Endodermal cell (in vitro differentiated cells): ENCODE data around the gene ZNF646. TPM values are rescaled to one million over a fixed set of nuclear protein-coding genes. Genes with fewer than 3 reads are reported as not detected.
"Not testable (repeated sequence)": the region's sequence is repeated elsewhere in the genome, so short reads cannot be mapped to it uniquely, and the experiment has no call there.

Experiments
- DNase-seq: peaks from one replicate; pipeline ENCODE4 v3.0.0-alpha.2; 2017
- H3K27ac ChIP-seq: 2 replicates; pipeline ENCODE4 v1.5.1; 2013; ENCODE audit warnings: mild to moderate bottlenecking, low read depth, low read length, moderate library complexity
- H3K27me3 ChIP-seq: 2 replicates; pipeline ENCODE4 v1.6.1; 2013; ENCODE audit warnings: mild to moderate bottlenecking, low read length, moderate library complexity; ENCODE audit not compliant: insufficient read depth, control insufficient read depth, poor library complexity, severe bottlenecking
- H3K36me3 ChIP-seq: 2 replicates; pipeline ENCODE4 v1.7.0; 2013; ENCODE audit warnings: mild to moderate bottlenecking, low read length, moderate library complexity; ENCODE audit not compliant: control insufficient read depth, insufficient read depth
- H3K4me1 ChIP-seq: one replicate; pipeline ENCODE4 v1.7.0; 2013; ENCODE audit warnings: low read length; ENCODE audit not compliant: control insufficient read depth, insufficient read depth
- H3K4me3 ChIP-seq: 2 replicates; pipeline ENCODE4 v1.5.1; 2013; ENCODE audit warnings: mild to moderate bottlenecking, low read length, moderate library complexity
- H3K9ac ChIP-seq: 2 replicates; pipeline ENCODE4 v1.6.1; 2013; ENCODE audit warnings: mild to moderate bottlenecking, low read length, moderate library complexity; ENCODE audit not compliant: poor library complexity, severe bottlenecking; ENCODE audit errors: extremely low read depth
- H3K9me3 ChIP-seq: 2 replicates; pipeline ENCODE4 v1.6.1; 2013; ENCODE audit warnings: mild to moderate bottlenecking, low read length, moderate library complexity; ENCODE audit not compliant: control insufficient read depth
- H3K27ac Mint-ChIP-seq: 2 replicates; pipeline ENCODE4 v1.8.0; 2020; ENCODE audit warnings: mixed read lengths
- H3K27me3 Mint-ChIP-seq: 2 replicates; pipeline ENCODE4 v1.8.0; 2021; ENCODE audit warnings: mild to moderate bottlenecking, mixed read lengths; ENCODE audit not compliant: insufficient read depth
- H3K36me3 Mint-ChIP-seq: 2 replicates; pipeline ENCODE4 v1.8.0; 2020; ENCODE audit warnings: low read depth, mixed read lengths
- H3K4me1 Mint-ChIP-seq: 2 replicates; pipeline ENCODE4 v1.8.0; 2020; ENCODE audit warnings: mixed read lengths
- H3K4me3 Mint-ChIP-seq: 2 replicates; pipeline ENCODE4 v1.8.0; 2020; ENCODE audit warnings: mild to moderate bottlenecking, moderate library complexity, mixed read lengths
- H3K9me3 Mint-ChIP-seq: 2 replicates; pipeline ENCODE4 v1.8.0; 2020; ENCODE audit warnings: mild to moderate bottlenecking, mixed read lengths
- WGBS, 2 experiments: methylation state at CpG; one replicate each; pipeline versions ENCODE4 v1.1.5 to v1.1.7; 2013; ENCODE audit warnings: missing lambda C conversion rate in 2 of 2, mixed read lengths in 1 of 2; ENCODE audit not compliant: insufficient coverage in 1 of 2, insufficient read length in 1 of 2; 5-methylcytosine and 5-hydroxymethylcytosine counted together
- total RNA-seq, 2 donors: library from RNA; stranded (reverse); fragmentation: NEBNext Ultra II Directional in 1 of 2; extraction: Animal tissue kit (Norgen Biotek cat#: 25700) in 1 of 2; gene quantifications; 2 replicates in 1 of 2; 3 replicates in 1 of 2; pipeline ENCODE4 v1.2.1, GENCODE V29; 2021
- TF ChIP-seq, protein P1 (sequence below): fragments of 200-600 bp; sonication (generic); conservative IDR thresholded peaks from 2 replicates; pipeline ENCODE4 v1.5.0; 2021; ENCODE audit warnings: antibody characterized with exemption, mild to moderate bottlenecking

The ZNF646 gene
- total RNA-seq, 2 donors from 2014 or later = 24.9 to 29.2 TPM

DNA sequence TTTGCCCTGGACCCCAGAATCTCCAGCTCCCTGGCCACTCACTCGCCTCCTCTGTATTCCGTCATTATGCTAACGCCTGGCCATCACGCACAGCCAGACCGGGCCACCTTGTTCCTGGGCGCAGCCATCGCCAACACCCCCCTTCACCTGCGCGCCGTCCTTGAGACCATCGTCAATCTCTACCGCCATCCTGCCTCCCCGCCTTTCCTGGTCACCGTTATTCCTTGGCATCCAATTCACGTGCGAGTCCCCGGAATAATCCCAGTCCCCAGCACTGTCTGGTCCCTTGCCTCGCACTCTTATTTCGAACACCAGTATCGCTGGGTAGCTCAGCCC, 19.8 kb downstream of the ZNF646 start:
- H3K4me1 ChIP-seq = no peaks in the 10 kb centered on the region
- Mint-ChIP-seq H3K36me3 (peaks cover 14% of the 10 kb centered on the region), H3K4me3 (peak overlapping the region; percentile 80), H3K4me1 (peaks cover 3% of the 10 kb centered on the region), H3K27me3 (no peaks in the 10 kb centered on the region), H3K9me3 (no peaks in the 10 kb centered on the region), H3K27ac (peak overlapping the region; percentile 69)
- WGBS, 2 experiments = 0% methylated on average over 14 to 20 of the region's 20 CpGs
- peak overlapping the region; percentile 95 for H3K4me3 ChIP-seq
- TF ChIP-seq, protein P1, sequence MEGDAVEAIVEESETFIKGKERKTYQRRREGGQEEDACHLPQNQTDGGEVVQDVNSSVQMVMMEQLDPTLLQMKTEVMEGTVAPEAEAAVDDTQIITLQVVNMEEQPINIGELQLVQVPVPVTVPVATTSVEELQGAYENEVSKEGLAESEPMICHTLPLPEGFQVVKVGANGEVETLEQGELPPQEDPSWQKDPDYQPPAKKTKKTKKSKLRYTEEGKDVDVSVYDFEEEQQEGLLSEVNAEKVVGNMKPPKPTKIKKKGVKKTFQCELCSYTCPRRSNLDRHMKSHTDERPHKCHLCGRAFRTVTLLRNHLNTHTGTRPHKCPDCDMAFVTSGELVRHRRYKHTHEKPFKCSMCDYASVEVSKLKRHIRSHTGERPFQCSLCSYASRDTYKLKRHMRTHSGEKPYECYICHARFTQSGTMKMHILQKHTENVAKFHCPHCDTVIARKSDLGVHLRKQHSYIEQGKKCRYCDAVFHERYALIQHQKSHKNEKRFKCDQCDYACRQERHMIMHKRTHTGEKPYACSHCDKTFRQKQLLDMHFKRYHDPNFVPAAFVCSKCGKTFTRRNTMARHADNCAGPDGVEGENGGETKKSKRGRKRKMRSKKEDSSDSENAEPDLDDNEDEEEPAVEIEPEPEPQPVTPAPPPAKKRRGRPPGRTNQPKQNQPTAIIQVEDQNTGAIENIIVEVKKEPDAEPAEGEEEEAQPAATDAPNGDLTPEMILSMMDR = no peak
- peaks cover 20% of the 10 kb centered on the region for H3K36me3 ChIP-seq
- H3K9me3 ChIP-seq = no peaks in the 10 kb centered on the region
- H3K27me3 ChIP-seq = no peaks in the 10 kb centered on the region
- peak; percentile 73 for DNase-seq
- peak overlapping the region; percentile 77 for H3K9ac ChIP-seq
- H3K27ac ChIP-seq = peak overlapping the region; percentile 77

DNA sequence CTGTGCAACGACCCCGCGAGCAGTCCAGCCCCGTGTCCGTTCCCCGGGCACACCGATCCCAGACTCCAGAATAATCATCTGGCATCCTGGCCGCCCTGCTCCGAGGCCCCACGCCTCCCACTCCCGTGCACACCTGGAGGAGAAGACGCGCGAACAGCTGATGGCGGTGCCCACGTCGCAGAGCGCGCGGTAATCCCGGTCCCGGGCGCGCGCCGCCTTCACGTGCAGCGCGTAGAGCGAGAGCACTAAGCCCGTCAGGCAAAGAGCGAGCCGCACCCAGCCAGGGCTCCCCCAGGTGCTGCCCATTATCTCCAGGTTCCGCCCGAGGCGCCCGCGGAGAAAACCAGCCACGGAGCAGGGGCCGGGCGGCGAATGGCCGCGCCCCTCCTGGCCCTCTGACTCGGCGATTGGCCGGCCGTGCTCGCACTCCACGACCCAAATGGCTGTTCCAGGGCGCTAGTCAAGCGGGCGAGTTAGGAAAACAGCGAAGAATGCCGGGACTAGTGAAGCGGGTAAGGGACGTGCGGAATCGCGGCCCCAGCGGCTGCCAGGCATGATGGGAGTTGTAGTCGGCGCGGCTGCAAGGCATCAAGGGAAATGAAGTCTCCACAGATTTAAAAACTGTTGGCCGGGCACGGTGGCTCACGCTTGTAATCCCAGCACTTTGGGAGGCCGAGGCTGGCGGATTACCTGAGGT, 20.4 kb downstream of the ZNF646 start, which contains the start of gene VKORC1:
TSS of gene VKORC1 (minus strand) at position 374 of the 697 bp plus-strand sequence. CDS start at position 306, 68 bp downstream.
- peaks cover 3% of the 10 kb centered on the region for H3K4me1 Mint-ChIP-seq
- Histone ChIP-seq H3K9me3 (no peaks in the 10 kb centered on the region), H3K4me1 (no peaks in the 10 kb centered on the region), H3K9ac (peak within 1 kb of the TSS; percentile 77), H3K36me3 (peaks cover 20% of the 10 kb centered on the region), H3K27me3 (no peaks in the 10 kb centered on the region), H3K27ac (peak within 1 kb of the TSS; percentile 77), H3K4me3 (peak within 1 kb of the TSS; percentile 95)
- peaks cover under 1% of the 10 kb centered on the region for H3K27me3 Mint-ChIP-seq
- H3K27ac Mint-ChIP-seq = peak within 1 kb of the TSS; percentile 69
- TF ChIP-seq, protein P1 = no peak
- no peaks in the 10 kb centered on the region for H3K9me3 Mint-ChIP-seq
- H3K36me3 Mint-ChIP-seq = peaks cover 14% of the 10 kb centered on the region
- H3K4me3 Mint-ChIP-seq = peak within 1 kb of the TSS; percentile 80
- DNase-seq = peak; percentile 98
- WGBS, 2 experiments = 0 to 3% methylated on average over 26 to 69 of the region's 69 CpGs

DNA sequence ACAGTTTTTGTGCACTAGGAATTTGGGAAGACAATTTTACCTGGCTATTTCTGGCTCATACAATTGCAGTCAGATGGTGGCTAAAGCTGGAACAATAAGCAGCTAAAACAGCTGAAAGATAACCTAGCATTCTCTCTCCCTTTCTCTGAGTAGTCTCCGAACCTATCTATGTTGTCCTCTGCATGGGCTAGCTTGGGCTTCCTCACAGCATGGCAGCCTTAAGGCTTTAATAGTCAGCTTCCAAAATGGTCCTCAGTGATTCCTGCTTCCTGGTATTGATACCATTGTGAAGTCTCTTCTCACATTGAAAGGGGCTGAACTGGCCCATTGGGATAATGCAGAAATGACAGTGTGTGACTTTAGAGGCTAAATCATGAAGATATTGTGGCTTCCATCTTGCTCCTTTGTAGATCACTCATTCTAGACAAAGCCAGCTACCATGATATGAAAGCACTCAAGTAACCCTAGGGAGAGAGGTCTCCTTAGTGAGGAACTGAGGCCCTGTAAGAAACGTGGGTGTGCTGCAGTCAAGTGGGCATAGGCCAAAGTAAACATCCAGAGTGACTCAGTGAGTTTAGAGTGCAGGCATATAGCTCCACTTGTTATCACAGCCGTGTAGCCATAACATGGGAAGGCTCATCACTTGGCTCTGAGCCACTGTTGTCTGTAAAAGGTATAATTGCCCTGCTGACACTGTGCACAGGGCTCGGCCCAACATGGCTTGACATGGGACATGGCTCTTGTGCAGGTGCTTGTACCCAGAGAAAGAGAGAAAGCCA, 25.8 kb downstream of the ZNF646 start:
- H3K27ac ChIP-seq = no peak overlapping the region
- no peaks in the 10 kb centered on the region for H3K4me1 ChIP-seq
- no peak overlapping the region for H3K27ac Mint-ChIP-seq
- H3K9me3 Mint-ChIP-seq = peaks cover 8% of the 10 kb centered on the region
- H3K4me1 Mint-ChIP-seq = peaks cover 2% of the 10 kb centered on the region
- H3K36me3 ChIP-seq = no peaks in the 10 kb centered on the region
- no peak for DNase-seq
- no peak overlapping the region for H3K4me3 Mint-ChIP-seq
- peaks cover 12% of the 10 kb centered on the region for H3K27me3 Mint-ChIP-seq
- no peak overlapping the region for H3K4me3 ChIP-seq
- TF ChIP-seq, protein P1 = no peak
- WGBS, 2 experiments = 80 to 82% methylated on average over 4 of the region's 4 CpGs
- H3K36me3 Mint-ChIP-seq = no peaks in the 10 kb centered on the region
- no peaks in the 10 kb centered on the region for H3K27me3 ChIP-seq
- H3K9ac ChIP-seq = no peak overlapping the region
- no peaks in the 10 kb centered on the region for H3K9me3 ChIP-seq

DNA sequence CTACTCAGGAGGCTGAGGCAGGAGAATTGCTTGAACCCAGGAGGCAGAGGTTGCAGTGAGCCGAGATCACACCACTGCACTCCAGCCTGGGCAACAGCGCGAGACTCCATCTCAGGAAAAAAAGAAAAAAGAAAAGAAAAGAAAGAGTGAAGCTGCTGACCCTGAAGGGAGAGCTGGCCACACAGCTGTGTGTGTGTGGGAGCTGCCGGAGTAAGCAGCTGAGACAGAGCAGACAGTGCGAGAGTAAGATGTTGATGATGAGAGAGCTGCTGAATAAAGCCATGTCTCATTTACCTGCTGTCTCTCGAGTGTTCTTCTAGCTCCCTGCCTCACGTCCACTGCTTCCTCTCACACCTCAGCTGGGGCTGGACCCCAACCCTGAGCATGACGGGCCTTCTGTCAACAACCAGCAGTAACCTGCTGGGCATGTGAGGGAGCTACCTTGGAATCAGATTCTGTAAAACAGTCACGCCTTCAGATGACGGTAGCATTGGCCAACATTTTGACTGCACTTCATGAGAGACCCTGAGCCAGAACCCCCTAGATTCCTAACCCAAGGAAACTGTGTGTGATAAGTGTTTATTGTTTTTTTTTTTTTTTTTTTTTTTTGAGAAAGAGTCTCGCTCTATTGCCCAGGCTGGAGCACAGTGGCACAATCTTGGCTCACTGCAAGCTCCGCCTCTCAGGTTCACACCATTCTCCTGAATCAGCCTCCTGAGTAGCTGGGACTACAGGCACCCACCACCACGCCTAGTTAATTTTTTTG, 26.8 kb downstream of the ZNF646 start:
- not testable (repeated sequence) for H3K4me3 Mint-ChIP-seq, DNase-seq

More for the DNA sequence above, 26.8 kb downstream of the ZNF646 start:
- H3K27me3 ChIP-seq, H3K27ac ChIP-seq, H3K4me1 Mint-ChIP-seq, H3K36me3 ChIP-seq, H3K9me3 ChIP-seq, H3K9ac ChIP-seq, H3K4me3 ChIP-seq, H3K27ac Mint-ChIP-seq, H3K4me1 ChIP-seq, H3K36me3 Mint-ChIP-seq: not testable (repeated sequence)
- H3K9me3 Mint-ChIP-seq = peaks cover 10% of the 10 kb centered on the region
- peaks cover 12% of the 10 kb centered on the region for H3K27me3 Mint-ChIP-seq
- WGBS, 2 experiments = 83 to 88% methylated on average over 8 to 13 of the region's 13 CpGs
